Right lobe of liver (tissue), 4 donors: ENCODE measurements around the gene KIF5C.

Experiments
- POLR2A ChIP-seq: fragments of 450-650 bp; IDR thresholded peaks from one replicate; pipeline ENCODE4 v1.6.1; 2017; ENCODE audit warnings: antibody characterized with exemption, mild to moderate bottlenecking
- TF ChIP-seq, protein P1 (sequence below), 4 donors: fragments of 200-600 bp in 3 of 4; fragments of 450-650 bp in 1 of 4; IDR thresholded peaks; one replicate each; pipeline versions ENCODE4 v1.5.1 to v1.8.0; 2016 to 2022; ENCODE audit warnings: antibody characterized with exemption in 4 of 4, mild to moderate bottlenecking in 2 of 4
- donor health status: DM: no; HTN: no; CAD: no.
- donor health status: DM: no; HTN: no; CAD: no.
- donor health status: DM: no; HTN: yes; CAD: no.

DNA sequence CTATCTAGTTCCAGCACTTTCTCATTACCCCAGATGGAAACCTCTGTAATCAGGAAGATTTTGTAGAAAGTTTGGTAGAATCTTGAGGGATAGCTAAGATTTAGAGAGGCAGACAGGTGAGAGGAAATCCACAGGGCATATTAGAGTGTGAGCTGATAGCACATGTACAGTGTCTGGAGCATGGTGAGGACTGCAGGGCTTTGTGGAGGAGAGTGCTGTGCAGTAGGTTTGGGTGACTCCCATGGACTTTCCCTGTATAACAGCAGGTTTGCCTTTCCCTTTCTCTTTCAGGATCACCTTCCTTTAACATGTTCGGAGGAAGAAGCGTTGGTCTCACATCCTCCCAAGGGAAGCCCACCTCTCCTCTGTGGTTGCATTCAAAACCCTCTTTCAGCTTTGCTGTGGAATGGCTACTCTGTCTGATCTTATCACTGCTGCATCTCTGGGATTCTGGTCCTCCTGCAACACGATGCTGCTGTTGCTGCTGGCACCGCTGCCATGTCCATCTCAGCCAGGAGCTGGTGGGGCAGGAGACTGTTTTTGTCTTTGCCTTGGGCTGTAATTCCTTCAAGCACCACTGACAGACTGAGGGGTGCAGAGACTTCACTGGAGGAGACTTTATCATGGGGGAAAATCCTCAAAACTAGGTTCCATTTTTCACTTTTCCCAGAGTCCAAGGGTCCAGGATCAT lies 7.8 kb upstream of the KIF5C start:
- TF ChIP-seq, protein P1, sequence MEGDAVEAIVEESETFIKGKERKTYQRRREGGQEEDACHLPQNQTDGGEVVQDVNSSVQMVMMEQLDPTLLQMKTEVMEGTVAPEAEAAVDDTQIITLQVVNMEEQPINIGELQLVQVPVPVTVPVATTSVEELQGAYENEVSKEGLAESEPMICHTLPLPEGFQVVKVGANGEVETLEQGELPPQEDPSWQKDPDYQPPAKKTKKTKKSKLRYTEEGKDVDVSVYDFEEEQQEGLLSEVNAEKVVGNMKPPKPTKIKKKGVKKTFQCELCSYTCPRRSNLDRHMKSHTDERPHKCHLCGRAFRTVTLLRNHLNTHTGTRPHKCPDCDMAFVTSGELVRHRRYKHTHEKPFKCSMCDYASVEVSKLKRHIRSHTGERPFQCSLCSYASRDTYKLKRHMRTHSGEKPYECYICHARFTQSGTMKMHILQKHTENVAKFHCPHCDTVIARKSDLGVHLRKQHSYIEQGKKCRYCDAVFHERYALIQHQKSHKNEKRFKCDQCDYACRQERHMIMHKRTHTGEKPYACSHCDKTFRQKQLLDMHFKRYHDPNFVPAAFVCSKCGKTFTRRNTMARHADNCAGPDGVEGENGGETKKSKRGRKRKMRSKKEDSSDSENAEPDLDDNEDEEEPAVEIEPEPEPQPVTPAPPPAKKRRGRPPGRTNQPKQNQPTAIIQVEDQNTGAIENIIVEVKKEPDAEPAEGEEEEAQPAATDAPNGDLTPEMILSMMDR (IDR thresholded peaks at IDR 0.05), result no peak
- no peak for TF ChIP-seq POLR2A
